Neuronal stem cell (in vitro differentiated cells): ENCODE measurements around the gene PRPF8.

ENCODE experiments used
- DNase-seq: peaks from one replicate; pipeline ENCODE4 v3.0.0-alpha.2; 2013; ENCODE audit warnings: low spot score
- H2AFZ ChIP-seq: one replicate; pipeline ENCODE4 v1.6.1; 2013; ENCODE audit warnings: mild to moderate bottlenecking, low read length, inconsistent platforms
- H2AK5ac ChIP-seq: 2 replicates; pipeline ENCODE4 v1.6.1; 2013; ENCODE audit warnings: low read depth, mild to moderate bottlenecking, inconsistent platforms, low read length, moderate library complexity, mixed read lengths
- H2BK120ac ChIP-seq: 2 replicates; pipeline ENCODE4 v1.6.1; 2013; ENCODE audit warnings: low read depth, mild to moderate bottlenecking, inconsistent platforms, low read length, moderate library complexity, mixed read lengths
- H2BK12ac ChIP-seq: one replicate; pipeline ENCODE4 v1.6.1; 2013; ENCODE audit warnings: low read length, inconsistent platforms
- H2BK15ac ChIP-seq: 2 replicates; pipeline ENCODE4 v1.6.1; 2013; ENCODE audit warnings: mild to moderate bottlenecking, low read length, inconsistent platforms, mixed read lengths
- H2BK5ac ChIP-seq: one replicate; pipeline ENCODE4 v1.6.1; 2013; ENCODE audit warnings: inconsistent platforms, mild to moderate bottlenecking, low read length, moderate library complexity
- H3K14ac ChIP-seq: one replicate; pipeline ENCODE4 v1.6.1; 2013; ENCODE audit warnings: low read length, inconsistent platforms
- H3K18ac ChIP-seq: 2 replicates; pipeline ENCODE4 v1.6.1; 2013; ENCODE audit warnings: low read length, inconsistent platforms
- H3K23ac ChIP-seq: 2 replicates; pipeline ENCODE4 v1.6.1; 2013; ENCODE audit warnings: low read depth, mild to moderate bottlenecking, mixed read lengths, low read length, inconsistent platforms; ENCODE audit not compliant: poor library complexity
- H3K27ac ChIP-seq: replicated peaks from 3 replicates; pipeline ENCODE4 v1.5.1; 2013; ENCODE audit warnings: low read length, inconsistent platforms
- H3K27me3 ChIP-seq, 3 experiments: 2 replicates each; pipeline ENCODE4 v1.6.1; 2013; ENCODE audit warnings: low read length in 3 of 3, mild to moderate bottlenecking in 2 of 3, inconsistent platforms in 1 of 3, low read depth in 1 of 3, mixed read lengths in 1 of 3, moderate library complexity in 1 of 3; ENCODE audit not compliant: control insufficient read depth in 3 of 3, insufficient read depth in 3 of 3
- H3K36me3 ChIP-seq, 2 donors: replicated peaks in 1 of 2; 2 replicates each; pipeline ENCODE4 v1.6.1; 2013; ENCODE audit warnings: low read length in 2 of 2; ENCODE audit not compliant: control insufficient read depth in 2 of 2, insufficient read depth in 2 of 2
- H3K4ac ChIP-seq: 2 replicates; pipeline ENCODE4 v1.6.1; 2013; ENCODE audit warnings: inconsistent platforms, mild to moderate bottlenecking, low read length, moderate library complexity
- H3K4me1 ChIP-seq, 2 donors: 1 replicate in 1 of 2; 2 replicates in 1 of 2; pipeline ENCODE4 v1.6.1; 2013; ENCODE audit warnings: low read length in 2 of 2, low read depth in 1 of 2; ENCODE audit not compliant: control insufficient read depth in 2 of 2, insufficient read depth in 1 of 2
- H3K4me2 ChIP-seq: one replicate; pipeline ENCODE4 v1.6.1; 2013; ENCODE audit warnings: mild to moderate bottlenecking, low read length, inconsistent platforms; ENCODE audit not compliant: insufficient read depth, poor library complexity, severe bottlenecking
- H3K4me3 ChIP-seq, 2 donors: 2 replicates each; pipeline ENCODE4 v1.5.1; 2013; ENCODE audit warnings: low read length in 2 of 2, mild to moderate bottlenecking in 2 of 2, inconsistent platforms in 1 of 2, moderate library complexity in 1 of 2
- H3K79me1 ChIP-seq: one replicate; pipeline ENCODE4 v1.6.1; 2013; ENCODE audit warnings: low read depth, mild to moderate bottlenecking, inconsistent platforms, low read length, moderate library complexity
- H3K9ac ChIP-seq: one replicate; pipeline ENCODE4 v1.6.1; 2013; ENCODE audit warnings: mild to moderate bottlenecking, low read depth, low read length, inconsistent platforms; ENCODE audit not compliant: poor library complexity
- H3K9me3 ChIP-seq, 2 donors: replicated peaks in 1 of 2; 2 replicates each; pipeline versions ENCODE3 to v1.6.1; 2013; ENCODE audit warnings: low read length in 2 of 2, mild to moderate bottlenecking in 2 of 2, inconsistent platforms in 1 of 2, low read depth in 1 of 2, mixed read lengths in 1 of 2, moderate library complexity in 1 of 2; ENCODE audit not compliant: control insufficient read depth in 2 of 2, insufficient read depth in 1 of 2
- H4K8ac ChIP-seq: one replicate; pipeline ENCODE4 v1.6.1; 2013; ENCODE audit warnings: low read depth, mild to moderate bottlenecking, inconsistent platforms, low read length, moderate library complexity
- H4K91ac ChIP-seq: one replicate; pipeline ENCODE4 v1.6.1; 2013; ENCODE audit warnings: low read length, low read depth, mild to moderate bottlenecking, inconsistent platforms; ENCODE audit not compliant: poor library complexity
- WGBS, 2 donors: extraction: QIAGEN DNeasy Blood & Tissue Kit; methylation state at CpG; one replicate each; pipeline ENCODE4 v1.1.7; 2013; ENCODE audit warnings: missing lambda C conversion rate in 2 of 2, mixed read lengths in 1 of 2; ENCODE audit not compliant: insufficient read length in 2 of 2, insufficient replicate concordance in 1 of 2; ENCODE audit errors: extremely low coverage in 2 of 2; 5-methylcytosine and 5-hydroxymethylcytosine counted together

Gene PRPF8

GRCh38 chr17:1635675-1636465, 48.8 kb downstream of the PRPF8 start:
- DNase-seq, result no peak
- H3K18ac ChIP-seq, result no peak overlapping the region
- no peak overlapping the region for H2BK5ac ChIP-seq
- H4K91ac ChIP-seq, result no peak overlapping the region
- no peak overlapping the region for H3K4me3 ChIP-seq
- no peaks in the 10 kb centered on the region for H3K9me3 ChIP-seq
- H2BK12ac ChIP-seq, result no peak overlapping the region
- no peaks in the 10 kb centered on the region for H3K27me3 ChIP-seq
- H3K4me2 ChIP-seq, result no peak overlapping the region
- WGBS, 2 donors, result no CpG with 5 or more reads among the region's 10 CpGs
- H3K4me1 ChIP-seq, result peaks cover 19 to 24% of the 10 kb centered on the region in 2 donors
- no peaks in the 10 kb centered on the region for H3K79me1 ChIP-seq
- no peaks in the 10 kb centered on the region for H3K36me3 ChIP-seq
- H2BK120ac ChIP-seq, result no peak overlapping the region
- H3K14ac ChIP-seq, result peak overlapping the region; percentile 71
- H2AFZ ChIP-seq, result no peak overlapping the region
- no peak overlapping the region for H3K23ac ChIP-seq
- H4K8ac ChIP-seq, result no peak overlapping the region
- H3K27ac ChIP-seq, result no peak overlapping the region
- H2AK5ac ChIP-seq, result peak overlapping the region; percentile 90
- H2BK15ac ChIP-seq, result peak overlapping the region; percentile 96
- no peak overlapping the region for H3K4ac ChIP-seq
- no peak overlapping the region for H3K9ac ChIP-seq

- Histone ChIP-seq H4K8ac (peak overlapping the region; percentile 65), H3K27me3 (peaks cover 0 to 5% (median 0%) of the 10 kb centered on the region in 3 experiments), H3K9me3 (no peaks in the 10 kb centered on the region), H3K14ac (peak overlapping the region; percentile 71), H2BK5ac (peak overlapping the region; percentile 53), H3K4me2 (peak overlapping the region; percentile 18), H3K23ac (no peak overlapping the region), H2BK15ac (peak overlapping the region; percentile 96), H3K18ac (peak overlapping the region; percentile 76), H3K4me1 (peaks cover 17 to 22% of the 10 kb centered on the region in 2 donors), H2BK12ac (peak overlapping the region; percentile 94), H3K36me3 (no peaks in the 10 kb centered on the region), H4K91ac (no peak overlapping the region), H3K4me3 (no peak overlapping the region), H3K4ac (peak overlapping the region; percentile 89), H3K9ac (no peak overlapping the region), H2AFZ (no peak overlapping the region), H2BK120ac (no peak overlapping the region), H2AK5ac (peak overlapping the region; percentile 90), H3K27ac (no peak overlapping the region), H3K79me1 (no peaks in the 10 kb centered on the region)
- no peak for DNase-seq
- no CpG with 5 or more reads among the region's 45 CpGs for WGBS, 2 donors
These were observed 49.6 kb downstream of the PRPF8 start for GRCh38 chr17:1634841-1635650.

GRCh38 chr17:1630662-1631061, 54.0 kb downstream of the PRPF8 start:
- Histone ChIP-seq H3K14ac (no peak overlapping the region), H2BK120ac (no peak overlapping the region), H3K79me1 (no peaks in the 10 kb centered on the region), H3K4me3 (no peak overlapping the region), H3K18ac (no peak overlapping the region), H3K9ac (no peak overlapping the region), H3K36me3 (peaks cover 0 to 17% of the 10 kb centered on the region in 2 donors), H4K91ac (no peak overlapping the region), H2AFZ (no peak overlapping the region), H3K27ac (no peak overlapping the region), H3K27me3 (peaks cover 0 to 11% (median 0%) of the 10 kb centered on the region in 3 experiments), H2BK12ac (no peak overlapping the region), H3K4me1 (peaks cover 9 to 19% of the 10 kb centered on the region in 2 donors), H3K4ac (no peak overlapping the region), H3K4me2 (no peak overlapping the region), H2BK5ac (no peak overlapping the region), H3K23ac (no peak overlapping the region), H3K9me3 (no peaks in the 10 kb centered on the region), H4K8ac (no peak overlapping the region), H2BK15ac (peak overlapping the region; percentile 19), H2AK5ac (no peak overlapping the region)
- WGBS, 2 donors, result no CpG with 5 or more reads among the region's 4 CpGs
- no peak for DNase-seq
